GM21390 (cell line): ENCODE measurements around the gene MIXL1.
"Not testable (repeated sequence)": the region's sequence is repeated elsewhere in the genome, so short reads cannot be mapped to it uniquely, and the experiment has no call there.

Source experiments
- ATAC-seq: cut with Tn5 transposase; IDR thresholded peaks from one replicate; pipeline ENCODE4 v1.9.1; 2021; ENCODE audit not compliant: unreplicated experiment

The MIXL1 gene

GRCh38 chr1:226212545-226212944 lies 10.9 kb upstream of the MIXL1 start:
- no peak for ATAC-seq

- no peak for ATAC-seq
Observed at GRCh38 chr1:226215239-226215638, 8.2 kb upstream of the MIXL1 start.

GRCh38 chr1:226216056-226216455 lies 7.4 kb upstream of the MIXL1 start:
- no peak for ATAC-seq

- no peak for ATAC-seq
Observed at GRCh38 chr1:226217273-226217672, 6.2 kb upstream of the MIXL1 start.

- ATAC-seq = no peak
Observed at GRCh38 chr1:226220473-226221189, 2.8 kb upstream of the MIXL1 start.

- ATAC-seq = no peak
Observed at GRCh38 chr1:226222686-226223085, 778 bp upstream of the MIXL1 start.

- peak; percentile 79 for ATAC-seq
Observed at GRCh38 chr1:226223786-226224244, 351 bp downstream of the MIXL1 start.

GRCh38 chr1:226226601-226227000 lies 3.1 kb downstream of the MIXL1 start:
- peak; percentile 40 for ATAC-seq

- peak; percentile 75 for ATAC-seq
Observed at GRCh38 chr1:226233293-226233692, 9.8 kb downstream of the MIXL1 start.

- ATAC-seq = no peak
Observed at GRCh38 chr1:226233806-226234205, 10.3 kb downstream of the MIXL1 start.

- ATAC-seq = no peak
Observed at GRCh38 chr1:226236826-226237225, 13.4 kb downstream of the MIXL1 start.

GRCh38 chr1:226239421-226239820 lies 16.0 kb downstream of the MIXL1 start:
- ATAC-seq = no peak

- ATAC-seq = no peak
Observed at GRCh38 chr1:226248091-226248490, 24.6 kb downstream of the MIXL1 start.

- ATAC-seq = no peak
Observed at GRCh38 chr1:226248796-226249195, 25.3 kb downstream of the MIXL1 start.

GRCh38 chr1:226250511-226250910 lies 27.0 kb downstream of the MIXL1 start:
- ATAC-seq = no peak

- not testable (repeated sequence) for ATAC-seq
Observed at GRCh38 chr1:226252841-226253240, 29.4 kb downstream of the MIXL1 start.

- ATAC-seq = no peak
Observed at GRCh38 chr1:226253933-226254332, 30.5 kb downstream of the MIXL1 start.

GRCh38 chr1:226255380-226255779 lies 31.9 kb downstream of the MIXL1 start:
- no peak for ATAC-seq

- ATAC-seq = no peak
Observed at GRCh38 chr1:226261818-226262217, 38.4 kb downstream of the MIXL1 start.

- ATAC-seq = no peak
Observed at GRCh38 chr1:226268421-226269124, 45.1 kb downstream of the MIXL1 start.

- ATAC-seq = not testable (repeated sequence)
Observed at GRCh38 chr1:226272233-226272902, 48.9 kb downstream of the MIXL1 start.

GRCh38 chr1:226274138-226274537 lies 50.7 kb downstream of the MIXL1 start:
- no peak for ATAC-seq
